ENCODE measurements around the gene NCL. TPM values are rescaled to one million over a fixed set of nuclear protein-coding genes. Genes with fewer than 3 reads are reported as not detected.

Gene NCL
- total and polyA plus RNA-seq, 2 of the 13 experiments (the other 11 are each of a cell fraction or from before 2014, with no cell fraction given), result 105 to 779 TPM

- TF ChIP-seq ZNF577 (CRISPR knock-in tag; IDR thresholded peaks at IDR 0.05; ENCODE audit: borderline replicate concordance, low read depth), result peak; percentile 89; the same call in 1 of the 2 replicates
- peak; percentile 50; the same call in 1 of the 2 replicates for TF ChIP-seq ZNF205 (CRISPR knock-in tag; IDR thresholded peaks at IDR 0.05)
- TF ChIP-seq ZFP37 (CRISPR knock-in tag; IDR thresholded peaks at IDR 0.05; ENCODE audit: borderline replicate concordance), result peak; percentile 52; the same call in 1 of the 2 replicates
- TF ChIP-seq ZSCAN22 (CRISPR knock-in tag; IDR thresholded peaks at IDR 0.05), result peak; percentile 84
- peak; percentile 72 for TF ChIP-seq ZFP41 (CRISPR knock-in tag; IDR thresholded peaks at IDR 0.05; ENCODE audit: borderline replicate concordance)
- peak; percentile 13; the same call in 1 of the 2 replicates for TF ChIP-seq ZBTB7B (CRISPR knock-in tag; IDR thresholded peaks at IDR 0.05)
- no peak; the same call in 1 of the 2 replicates for TF ChIP-seq ISL2 (CRISPR knock-in tag; IDR thresholded peaks at IDR 0.05)
- TF ChIP-seq NCOR1 (IDR thresholded peaks at IDR 0.05; ENCODE audit: borderline replicate concordance, low read length), result no peak
- TF ChIP-seq PHB2 (IDR thresholded peaks at IDR 0.05; ENCODE audit: partially characterized antibody), result no peak
- TF ChIP-seq, protein P1, sequence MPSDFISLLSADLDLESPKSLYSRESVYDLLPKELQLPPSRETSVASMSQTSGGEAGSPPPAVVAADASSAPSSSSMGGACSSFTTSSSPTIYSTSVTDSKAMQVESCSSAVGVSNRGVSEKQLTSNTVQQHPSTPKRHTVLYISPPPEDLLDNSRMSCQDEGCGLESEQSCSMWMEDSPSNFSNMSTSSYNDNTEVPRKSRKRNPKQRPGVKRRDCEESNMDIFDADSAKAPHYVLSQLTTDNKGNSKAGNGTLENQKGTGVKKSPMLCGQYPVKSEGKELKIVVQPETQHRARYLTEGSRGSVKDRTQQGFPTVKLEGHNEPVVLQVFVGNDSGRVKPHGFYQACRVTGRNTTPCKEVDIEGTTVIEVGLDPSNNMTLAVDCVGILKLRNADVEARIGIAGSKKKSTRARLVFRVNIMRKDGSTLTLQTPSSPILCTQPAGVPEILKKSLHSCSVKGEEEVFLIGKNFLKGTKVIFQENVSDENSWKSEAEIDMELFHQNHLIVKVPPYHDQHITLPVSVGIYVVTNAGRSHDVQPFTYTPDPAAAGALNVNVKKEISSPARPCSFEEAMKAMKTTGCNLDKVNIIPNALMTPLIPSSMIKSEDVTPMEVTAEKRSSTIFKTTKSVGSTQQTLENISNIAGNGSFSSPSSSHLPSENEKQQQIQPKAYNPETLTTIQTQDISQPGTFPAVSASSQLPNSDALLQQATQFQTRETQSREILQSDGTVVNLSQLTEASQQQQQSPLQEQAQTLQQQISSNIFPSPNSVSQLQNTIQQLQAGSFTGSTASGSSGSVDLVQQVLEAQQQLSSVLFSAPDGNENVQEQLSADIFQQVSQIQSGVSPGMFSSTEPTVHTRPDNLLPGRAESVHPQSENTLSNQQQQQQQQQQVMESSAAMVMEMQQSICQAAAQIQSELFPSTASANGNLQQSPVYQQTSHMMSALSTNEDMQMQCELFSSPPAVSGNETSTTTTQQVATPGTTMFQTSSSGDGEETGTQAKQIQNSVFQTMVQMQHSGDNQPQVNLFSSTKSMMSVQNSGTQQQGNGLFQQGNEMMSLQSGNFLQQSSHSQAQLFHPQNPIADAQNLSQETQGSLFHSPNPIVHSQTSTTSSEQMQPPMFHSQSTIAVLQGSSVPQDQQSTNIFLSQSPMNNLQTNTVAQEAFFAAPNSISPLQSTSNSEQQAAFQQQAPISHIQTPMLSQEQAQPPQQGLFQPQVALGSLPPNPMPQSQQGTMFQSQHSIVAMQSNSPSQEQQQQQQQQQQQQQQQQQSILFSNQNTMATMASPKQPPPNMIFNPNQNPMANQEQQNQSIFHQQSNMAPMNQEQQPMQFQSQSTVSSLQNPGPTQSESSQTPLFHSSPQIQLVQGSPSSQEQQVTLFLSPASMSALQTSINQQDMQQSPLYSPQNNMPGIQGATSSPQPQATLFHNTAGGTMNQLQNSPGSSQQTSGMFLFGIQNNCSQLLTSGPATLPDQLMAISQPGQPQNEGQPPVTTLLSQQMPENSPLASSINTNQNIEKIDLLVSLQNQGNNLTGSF (CRISPR knock-in tag; IDR thresholded peaks at IDR 0.05), result peak; percentile 86
- no peak for TF ChIP-seq CEBPZ (IDR thresholded peaks at IDR 0.05; ENCODE audit: low read length)
- TF ChIP-seq CENPBD1 (CRISPR knock-in tag; IDR thresholded peaks at IDR 0.05; ENCODE audit: borderline replicate concordance, low read depth), result peak; percentile 78; the same call in 1 of the 2 replicates
- TF ChIP-seq, protein P2, sequence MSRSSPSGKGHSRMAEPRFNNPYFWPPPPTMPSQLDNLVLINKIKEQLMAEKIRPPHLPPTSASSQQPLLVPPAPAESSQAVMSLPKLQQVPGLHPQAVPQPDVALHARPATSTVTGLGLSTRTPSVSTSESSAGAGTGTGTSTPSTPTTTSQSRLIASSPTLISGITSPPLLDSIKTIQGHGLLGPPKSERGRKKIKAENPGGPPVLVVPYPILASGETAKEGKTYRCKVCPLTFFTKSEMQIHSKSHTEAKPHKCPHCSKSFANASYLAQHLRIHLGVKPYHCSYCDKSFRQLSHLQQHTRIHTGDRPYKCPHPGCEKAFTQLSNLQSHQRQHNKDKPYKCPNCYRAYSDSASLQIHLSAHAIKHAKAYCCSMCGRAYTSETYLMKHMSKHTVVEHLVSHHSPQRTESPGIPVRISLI (CRISPR knock-in tag; IDR thresholded peaks at IDR 0.05; ENCODE audit: borderline replicate concordance), result no peak
- peak; percentile 80; the same call in 1 of the 2 replicates for TF ChIP-seq RXRA (CRISPR knock-in tag; IDR thresholded peaks at IDR 0.05)
- TF ChIP-seq DBP (CRISPR knock-in tag; IDR thresholded peaks at IDR 0.05; ENCODE audit: not compliant biosample characterization), result no peak
- TF ChIP-seq FOXA1 (IDR thresholded peaks at IDR 0.05), result no peak
- 0 out of 2 replicates have a peak, but pooled peaks have one; percentile 37 for TF ChIP-seq FOXA1 (CRISPR knock-in tag; IDR thresholded peaks at IDR 0.05)
These were observed at the start of gene NCL (continued) for GRCh38 chr2:231463698-231464575.

Measured in HepG2 (cell line).